Liver (tissue), 9 donors: ENCODE data around the gene MVB12A. TPM values are rescaled to one million over a fixed set of nuclear protein-coding genes. Genes with fewer than 3 reads are reported as not detected.

Source experiments
- DNase-seq: peaks from one replicate; pipeline ENCODE4 v3.0.0-alpha.2; 2017; ENCODE audit warnings: low spot score
- H3K27ac ChIP-seq, 2 donors: one replicate each; pipeline ENCODE4 v1.7.0; 2013; ENCODE audit warnings: inconsistent platforms in 2 of 2, low read length in 2 of 2, control low read depth in 1 of 2, low read depth in 1 of 2, mild to moderate bottlenecking in 1 of 2
- H3K27me3 ChIP-seq, 4 donors: one replicate each; pipeline versions ENCODE4 v1.6.1 to v1.7.0; 2013; ENCODE audit warnings: low read length in 3 of 4, inconsistent platforms in 1 of 4, mild to moderate bottlenecking in 1 of 4, moderate library complexity in 1 of 4; ENCODE audit not compliant: control insufficient read depth in 4 of 4, insufficient read depth in 4 of 4
- H3K36me3 ChIP-seq, 4 donors: one replicate each; pipeline versions ENCODE4 v1.6.1 to v1.7.0; 2013; ENCODE audit warnings: low read length in 3 of 4, mild to moderate bottlenecking in 3 of 4, low read depth in 1 of 4, moderate library complexity in 1 of 4; ENCODE audit not compliant: control insufficient read depth in 4 of 4, insufficient read depth in 3 of 4
- H3K4me1 ChIP-seq, 4 donors: one replicate each; pipeline versions ENCODE4 v1.6.1 to v1.7.0; 2013; ENCODE audit warnings: low read length in 3 of 4, mild to moderate bottlenecking in 3 of 4, moderate library complexity in 1 of 4; ENCODE audit not compliant: control insufficient read depth in 4 of 4, insufficient read depth in 4 of 4
- H3K4me3 ChIP-seq, 3 donors: one replicate each; pipeline versions ENCODE4 v1.6.1 to v1.7.0; 2013; ENCODE audit warnings: low read length in 3 of 3, control low read depth in 1 of 3, low read depth in 1 of 3, mild to moderate bottlenecking in 1 of 3
- H3K9ac ChIP-seq, 2 donors: one replicate each; pipeline ENCODE4 v1.7.0; 2013; ENCODE audit warnings: low read length in 2 of 2, mild to moderate bottlenecking in 2 of 2, moderate library complexity in 2 of 2, control low read depth in 1 of 2, low read depth in 1 of 2
- H3K9me3 ChIP-seq, 4 donors: one replicate each; pipeline versions ENCODE4 v1.6.1 to v1.7.0; 2013; ENCODE audit warnings: low read length in 3 of 4; ENCODE audit not compliant: control insufficient read depth in 4 of 4
- ATF3 ChIP-seq: IDR thresholded peaks from 2 replicates; pipeline ENCODE4 v1.6.1; 2016; ENCODE audit warnings: antibody characterized with exemption
- CTCF ChIP-seq: fragments of 150-350 bp; IDR thresholded peaks from 2 replicates; pipeline ENCODE4 v1.5.1; 2017; ENCODE audit warnings: improper control_type of control experiment, low read depth, low read length; ENCODE audit not compliant: missing input control
- EGR1 ChIP-seq, 2 donors: IDR thresholded peaks; 2 replicates each; pipeline ENCODE4 v1.6.1; 2016 to 2018; ENCODE audit warnings: antibody characterized with exemption in 2 of 2, low read depth in 2 of 2
- FOXA1 ChIP-seq: IDR thresholded peaks from 2 replicates; pipeline ENCODE4 v1.6.1; 2016; ENCODE audit warnings: antibody characterized with exemption
- FOXA2 ChIP-seq: IDR thresholded peaks from 2 replicates; pipeline ENCODE4 v1.6.1; 2016; ENCODE audit warnings: antibody characterized with exemption
- GABPA ChIP-seq, 2 donors: IDR thresholded peaks in 1 of 2; conservative IDR thresholded peaks in 1 of 2; 2 replicates each; pipeline ENCODE4 v1.6.1; 2016; ENCODE audit warnings: antibody characterized with exemption in 2 of 2, mild to moderate bottlenecking in 1 of 2, moderate library complexity in 1 of 2
- HNF4A ChIP-seq, 2 donors: conservative IDR thresholded peaks; 2 replicates each; pipeline ENCODE4 v1.6.1; 2016; ENCODE audit warnings: antibody characterized with exemption in 2 of 2, mild to moderate bottlenecking in 2 of 2
- HNF4G ChIP-seq: IDR thresholded peaks from 2 replicates; pipeline ENCODE4 v1.6.1; 2016; ENCODE audit warnings: antibody characterized with exemption
- JUND ChIP-seq, 2 donors: IDR thresholded peaks; 2 replicates each; pipeline ENCODE4 v1.6.1; 2016; ENCODE audit warnings: antibody characterized with exemption in 2 of 2
- NR2F2 ChIP-seq: IDR thresholded peaks from 2 replicates; pipeline ENCODE4 v1.6.1; 2016; ENCODE audit warnings: antibody characterized with exemption
- RAD21 ChIP-seq, 2 donors: IDR thresholded peaks; 2 replicates each; pipeline ENCODE4 v1.6.1; 2016; ENCODE audit warnings: antibody characterized with exemption in 2 of 2, mild to moderate bottlenecking in 2 of 2
- RXRA ChIP-seq, 2 donors: IDR thresholded peaks; 2 replicates each; pipeline ENCODE4 v1.6.1; 2017 to 2018; ENCODE audit warnings: antibody characterized with exemption in 2 of 2, mild to moderate bottlenecking in 1 of 2
- SP1 ChIP-seq: IDR thresholded peaks from 2 replicates; pipeline ENCODE4 v1.6.1; 2018; ENCODE audit warnings: antibody characterized with exemption, mild to moderate bottlenecking
- TAF1 ChIP-seq: conservative IDR thresholded peaks from 2 replicates; pipeline ENCODE4 v1.6.1; 2016; ENCODE audit warnings: antibody characterized with exemption, mild to moderate bottlenecking
- YY1 ChIP-seq: IDR thresholded peaks from 2 replicates; pipeline ENCODE4 v1.6.1; 2016; ENCODE audit warnings: antibody characterized with exemption, mild to moderate bottlenecking
- ZBTB33 ChIP-seq: IDR thresholded peaks from 2 replicates; pipeline ENCODE4 v1.6.1; 2016; ENCODE audit warnings: antibody characterized with exemption
- WGBS: extraction: QIAGEN DNeasy Blood & Tissue Kit; methylation state at CpG from one replicate; pipeline ENCODE4 v1.1.7; 2013; 5-methylcytosine and 5-hydroxymethylcytosine counted together
- polyA plus RNA-seq, 2 donors: library from polyadenylated mRNA; stranded (reverse) in 1 of 2; unstranded in 1 of 2; fragments of 200-250 nt in 1 of 2; fragments of >200 nt in 1 of 2; fragmentation: Nextera tagmentation in 1 of 2; extraction: Ambion mirVana in 1 of 2; gene quantifications; one replicate each; pipeline versions ENCODE4 v1.2.1 to v1.2.3, GENCODE V29; 2013 to 2015
- total RNA-seq, 2 donors: library from RNA; depleted of rRNA; stranded (reverse); fragments of >200 nt; gene quantifications; one replicate each; pipeline ENCODE4 v1.2.3, GENCODE V29; 2014
- TF ChIP-seq, protein P1 (sequence below): IDR thresholded peaks from 2 replicates; pipeline ENCODE4 v1.6.1; 2016; ENCODE audit warnings: antibody characterized with exemption, mild to moderate bottlenecking
- TF ChIP-seq, protein P2 (sequence below): IDR thresholded peaks from 2 replicates; pipeline ENCODE4 v1.6.1; 2016; ENCODE audit warnings: antibody characterized with exemption
- donor health status: healthy.
- donor health status: healthy.
- donor health status: healthy.
- donor health status: healthy.
- donor health status: healthy.

MVB12A gene
- total and polyA plus RNA-seq, 4 donors: 9.8 to 22.8 (median 15.8) TPM

GRCh38 chr19:17470068-17470841 lies 50.4 kb downstream of the MVB12A start, which contains the start of gene SLC27A1:
Gene SLC27A1, plus strand, starts transcription at chr19:17470524. Its CDS starts 17 bp downstream, at chr19:17470541.
- Histone ChIP-seq H3K27me3 (no peaks in the 10 kb centered on the region), H3K4me1 (peaks cover 5 to 14% (median 11%) of the 10 kb centered on the region in 4 donors), H3K36me3 (no peaks in the 10 kb centered on the region), H3K9me3 (no peaks in the 10 kb centered on the region), H3K9ac (no peak within 1 kb of the TSS), H3K4me3 (peak within 1 kb of the TSS; percentile 76 to 93 (median 83)), H3K27ac (peak within 1 kb of the TSS; percentile 80 to 95)
- under 1% methylated on average over 67 of the region's 67 CpGs for WGBS
- peak; percentile 92 for DNase-seq
- TF ChIP-seq NR2F2: no peak
- TF ChIP-seq JUND (IDR thresholded peaks at IDR 0.05): no peak
- TF ChIP-seq GABPA (IDR thresholded peaks at IDR 0.05 in 1 of 2, conservative IDR thresholded peaks at IDR 0.05 in 1 of 2): peak in 1 of 2 donors; percentile 49
- peak in 1 of 2 donors; percentile 34 for TF ChIP-seq RXRA (IDR thresholded peaks at IDR 0.05)
- TF ChIP-seq, protein P1, sequence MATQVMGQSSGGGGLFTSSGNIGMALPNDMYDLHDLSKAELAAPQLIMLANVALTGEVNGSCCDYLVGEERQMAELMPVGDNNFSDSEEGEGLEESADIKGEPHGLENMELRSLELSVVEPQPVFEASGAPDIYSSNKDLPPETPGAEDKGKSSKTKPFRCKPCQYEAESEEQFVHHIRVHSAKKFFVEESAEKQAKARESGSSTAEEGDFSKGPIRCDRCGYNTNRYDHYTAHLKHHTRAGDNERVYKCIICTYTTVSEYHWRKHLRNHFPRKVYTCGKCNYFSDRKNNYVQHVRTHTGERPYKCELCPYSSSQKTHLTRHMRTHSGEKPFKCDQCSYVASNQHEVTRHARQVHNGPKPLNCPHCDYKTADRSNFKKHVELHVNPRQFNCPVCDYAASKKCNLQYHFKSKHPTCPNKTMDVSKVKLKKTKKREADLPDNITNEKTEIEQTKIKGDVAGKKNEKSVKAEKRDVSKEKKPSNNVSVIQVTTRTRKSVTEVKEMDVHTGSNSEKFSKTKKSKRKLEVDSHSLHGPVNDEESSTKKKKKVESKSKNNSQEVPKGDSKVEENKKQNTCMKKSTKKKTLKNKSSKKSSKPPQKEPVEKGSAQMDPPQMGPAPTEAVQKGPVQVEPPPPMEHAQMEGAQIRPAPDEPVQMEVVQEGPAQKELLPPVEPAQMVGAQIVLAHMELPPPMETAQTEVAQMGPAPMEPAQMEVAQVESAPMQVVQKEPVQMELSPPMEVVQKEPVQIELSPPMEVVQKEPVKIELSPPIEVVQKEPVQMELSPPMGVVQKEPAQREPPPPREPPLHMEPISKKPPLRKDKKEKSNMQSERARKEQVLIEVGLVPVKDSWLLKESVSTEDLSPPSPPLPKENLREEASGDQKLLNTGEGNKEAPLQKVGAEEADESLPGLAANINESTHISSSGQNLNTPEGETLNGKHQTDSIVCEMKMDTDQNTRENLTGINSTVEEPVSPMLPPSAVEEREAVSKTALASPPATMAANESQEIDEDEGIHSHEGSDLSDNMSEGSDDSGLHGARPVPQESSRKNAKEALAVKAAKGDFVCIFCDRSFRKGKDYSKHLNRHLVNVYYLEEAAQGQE: peak; percentile 63
- TF ChIP-seq HNF4A (conservative IDR thresholded peaks at IDR 0.05): peak; percentile 47 to 61
- no peak for TF ChIP-seq HNF4G
- TF ChIP-seq FOXA1: no peak
- peak; percentile 91 for TF ChIP-seq SP1
- TF ChIP-seq RAD21 (IDR thresholded peaks at IDR 0.05): no peak
- no peak for TF ChIP-seq ZBTB33
- TF ChIP-seq, protein P2, sequence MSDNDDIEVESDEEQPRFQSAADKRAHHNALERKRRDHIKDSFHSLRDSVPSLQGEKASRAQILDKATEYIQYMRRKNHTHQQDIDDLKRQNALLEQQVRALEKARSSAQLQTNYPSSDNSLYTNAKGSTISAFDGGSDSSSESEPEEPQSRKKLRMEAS: peak; percentile 57
- no peak for TF ChIP-seq ATF3
- peak; percentile 55 to 86 for TF ChIP-seq EGR1 (IDR thresholded peaks at IDR 0.05; ENCODE audit: low read depth in 2 of 2)
- no peak for TF ChIP-seq CTCF
- no peak for TF ChIP-seq TAF1
- TF ChIP-seq FOXA2: no peak
- no peak for TF ChIP-seq YY1
